GM23338 (cell line): ENCODE data around the gene TM9SF4. TPM values are rescaled to one million over a fixed set of nuclear protein-coding genes. Genes with fewer than 3 reads are reported as not detected.
"Not testable (repeated sequence)": the region's sequence is repeated elsewhere in the genome, so short reads cannot be mapped to it uniquely, and the experiment has no call there.

Source experiments
- ATAC-seq: fragments of 200-7000 bp; cut with Tn5 transposase; 3 replicates; pipeline ENCODE4 v1.9.1; 2020
- DNase-seq: peaks from one replicate; pipeline ENCODE4 v3.0.0-alpha.2; 2015; ENCODE audit warnings: low spot score
- H2AFZ ChIP-seq: fragments of 200-600 bp; sonication (generic); 2 replicates; pipeline ENCODE4 v1.8.0; 2016; ENCODE audit warnings: antibody characterized with exemption, mild to moderate bottlenecking, moderate library complexity
- H3F3A ChIP-seq: fragments of 200-600 bp; sonication (generic); replicated peaks from 2 replicates; pipeline ENCODE4 v1.8.0; 2017; ENCODE audit warnings: antibody characterized with exemption, mixed run types, low read depth
- H3K27ac ChIP-seq: fragments of 200-600 bp; sonication (generic); 2 replicates; pipeline ENCODE4 v1.6.1; 2016; ENCODE audit warnings: low read depth
- H3K27me3 ChIP-seq: fragments of 200-600 bp; sonication (generic); 2 replicates; pipeline ENCODE4 v1.8.0; 2016; ENCODE audit warnings: mild to moderate bottlenecking, mixed run types, moderate library complexity; ENCODE audit not compliant: insufficient read depth
- H3K36me3 ChIP-seq: fragments of 200-600 bp; sonication (generic); 2 replicates; pipeline ENCODE4 v1.8.0; 2016; ENCODE audit warnings: mild to moderate bottlenecking; ENCODE audit not compliant: insufficient read depth
- H3K4me1 ChIP-seq: fragments of 200-600 bp; sonication (generic); 2 replicates; pipeline ENCODE4 v1.8.0; 2016; ENCODE audit warnings: mild to moderate bottlenecking, moderate library complexity; ENCODE audit not compliant: insufficient read depth
- H3K4me2 ChIP-seq: fragments of 200-600 bp; sonication (generic); 2 replicates; pipeline ENCODE4 v1.7.1; 2017; ENCODE audit warnings: mixed run types
- H3K4me3 ChIP-seq: fragments of 200-600 bp; sonication (generic); 2 replicates; pipeline ENCODE4 v1.6.1; 2016; ENCODE audit warnings: mixed run types
- H3K79me2 ChIP-seq: fragments of 200-600 bp; sonication (generic); replicated peaks from 2 replicates; pipeline ENCODE4 v1.8.0; 2017; ENCODE audit warnings: mild to moderate bottlenecking; ENCODE audit not compliant: insufficient read depth
- H3K9me2 ChIP-seq: fragments of 200-600 bp; sonication (generic); 2 replicates; pipeline ENCODE4 v1.8.0; 2017; ENCODE audit not compliant: insufficient read depth
- H4K20me1 ChIP-seq: fragments of 200-600 bp; sonication (generic); replicated peaks from 2 replicates; pipeline ENCODE4 v1.8.0; 2017; ENCODE audit warnings: mild to moderate bottlenecking; ENCODE audit not compliant: insufficient read depth
- H3K27ac Mint-ChIP-seq: 2 replicates; pipeline ENCODE4 v1.8.0; 2020; ENCODE audit warnings: inconsistent platforms, mild to moderate bottlenecking, moderate library complexity, mixed read lengths
- H3K27me3 Mint-ChIP-seq: 3 replicates; pipeline ENCODE4 v1.8.0; 2022; ENCODE audit warnings: low read depth, mild to moderate bottlenecking, moderate library complexity, mixed read lengths, inconsistent platforms; ENCODE audit not compliant: insufficient read depth, poor library complexity
- H3K36me3 Mint-ChIP-seq: 3 replicates; pipeline ENCODE4 v1.8.0; 2021; ENCODE audit warnings: low read depth, mild to moderate bottlenecking, inconsistent platforms, moderate library complexity, mixed read lengths
- H3K4me1 Mint-ChIP-seq: 3 replicates; pipeline ENCODE4 v1.8.0; 2020; ENCODE audit warnings: mild to moderate bottlenecking, inconsistent platforms, mixed read lengths
- H3K4me3 Mint-ChIP-seq: 3 replicates; pipeline ENCODE4 v1.8.0; 2021; ENCODE audit warnings: moderate library complexity, mild to moderate bottlenecking, inconsistent platforms, mixed read lengths
- H3K9me3 Mint-ChIP-seq: 3 replicates; pipeline ENCODE4 v1.8.0; 2020; ENCODE audit warnings: moderate library complexity, mild to moderate bottlenecking, inconsistent platforms, mixed read lengths
- CTCF ChIP-seq, 2 experiments: fragments of 200-600 bp in 1 of 2; sonication (generic) in 1 of 2; conservative IDR thresholded peaks; 2 replicates each; pipeline versions ENCODE4 v1.5.1 to v1.6.1; 2016 to 2017; ENCODE audit warnings: antibody characterized with exemption in 2 of 2, low read depth in 2 of 2, mild to moderate bottlenecking in 2 of 2, moderate library complexity in 1 of 2
- EZH2 ChIP-seq: fragments of 200-600 bp; sonication (generic); IDR thresholded peaks from one replicate; pipeline ENCODE4 v1.8.0; 2017; ENCODE audit warnings: antibody characterized with exemption, mild to moderate bottlenecking, low read depth; ENCODE audit not compliant: unreplicated experiment
- NANOG ChIP-seq: IDR thresholded peaks from 2 replicates; pipeline ENCODE4 v1.6.1; 2016; ENCODE audit warnings: antibody characterized with exemption, borderline replicate concordance
- STAT1 ChIP-seq: IDR thresholded peaks from one replicate; pipeline ENCODE4 v1.6.1; 2016; ENCODE audit warnings: antibody characterized with exemption; ENCODE audit not compliant: unreplicated experiment
- polyA plus RNA-seq: library from polyadenylated mRNA; unstranded; fragments of >200 nt; fragmentation: Nextera tagmentation; extraction: Ambion mirVana; gene quantifications from 2 replicates; pipeline ENCODE4 v1.2.1, GENCODE V29; 2016
- total RNA-seq: library from RNA; depleted of rRNA; stranded (reverse); fragments of >200 nt; shearing (Covaris generic); gene quantifications from 2 replicates; pipeline ENCODE4 v1.2.3, GENCODE V29; 2014
- TF ChIP-seq, protein P1 (sequence below): fragments of 250-450 bp; sonication (Bioruptor Pico); IDR thresholded peaks from 2 replicates; pipeline ENCODE4 v1.5.0; 2020; ENCODE audit warnings: mild to moderate bottlenecking, moderate library complexity

The TM9SF4 gene
- total and polyA plus RNA-seq, 2 experiments from 2014 or later: 20.4 to 52.6 TPM

GRCh38 chr20:32192698-32193097 is 83.2 kb downstream of the TM9SF4 start (continued):
- TF ChIP-seq CTCF (conservative IDR thresholded peaks at IDR 0.05; ENCODE audit: low read depth in 2 of 2): no peak

GRCh38 chr20:32193336-32193735 is 83.8 kb downstream of the TM9SF4 start:
- peaks cover 14% of the 10 kb centered on the region for H3K79me2 ChIP-seq
- H3K9me3 Mint-ChIP-seq, H3K4me3 ChIP-seq, H3K27me3 Mint-ChIP-seq, ATAC-seq, DNase-seq, H2AFZ ChIP-seq, H3K27ac ChIP-seq, H3K27ac Mint-ChIP-seq, H3K27me3 ChIP-seq, H3K9me2 ChIP-seq, H3K4me2 ChIP-seq, H3K4me3 Mint-ChIP-seq: not testable (repeated sequence)
- H3F3A ChIP-seq: peaks cover 38% of the 10 kb centered on the region
- peaks cover 49% of the 10 kb centered on the region for H4K20me1 ChIP-seq
- H3K4me1 Mint-ChIP-seq: peaks cover 19% of the 10 kb centered on the region
- peaks cover 47% of the 10 kb centered on the region for H3K36me3 Mint-ChIP-seq
- H3K36me3 ChIP-seq: peaks cover 27% of the 10 kb centered on the region
- H3K4me1 ChIP-seq: peaks cover 18% of the 10 kb centered on the region

GRCh38 chr20:32193996-32194395 is 84.5 kb downstream of the TM9SF4 start:
- no peak for ATAC-seq
- H3K27ac Mint-ChIP-seq: no peak overlapping the region

More at GRCh38 chr20:32193996-32194395, 84.5 kb downstream of the TM9SF4 start:
- Histone ChIP-seq H3K4me1 (peaks cover 17% of the 10 kb centered on the region), H3F3A (peaks cover 40% of the 10 kb centered on the region), H3K27ac (no peak overlapping the region), H3K9me2 (no peaks in the 10 kb centered on the region), H3K4me2 (no peak overlapping the region), H3K36me3 (peaks cover 33% of the 10 kb centered on the region), H3K79me2 (peaks cover 16% of the 10 kb centered on the region), H2AFZ (no peak overlapping the region), H4K20me1 (peaks cover 53% of the 10 kb centered on the region), H3K27me3 (no peaks in the 10 kb centered on the region), H3K4me3 (no peak overlapping the region)
- H3K36me3 Mint-ChIP-seq: peaks cover 49% of the 10 kb centered on the region
- TF ChIP-seq NANOG (no peak), CTCF (conservative IDR thresholded peaks at IDR 0.05; ENCODE audit: low read depth in 2 of 2) (no peak), EZH2 (no peak), STAT1 (no peak)
- TF ChIP-seq, protein P1, sequence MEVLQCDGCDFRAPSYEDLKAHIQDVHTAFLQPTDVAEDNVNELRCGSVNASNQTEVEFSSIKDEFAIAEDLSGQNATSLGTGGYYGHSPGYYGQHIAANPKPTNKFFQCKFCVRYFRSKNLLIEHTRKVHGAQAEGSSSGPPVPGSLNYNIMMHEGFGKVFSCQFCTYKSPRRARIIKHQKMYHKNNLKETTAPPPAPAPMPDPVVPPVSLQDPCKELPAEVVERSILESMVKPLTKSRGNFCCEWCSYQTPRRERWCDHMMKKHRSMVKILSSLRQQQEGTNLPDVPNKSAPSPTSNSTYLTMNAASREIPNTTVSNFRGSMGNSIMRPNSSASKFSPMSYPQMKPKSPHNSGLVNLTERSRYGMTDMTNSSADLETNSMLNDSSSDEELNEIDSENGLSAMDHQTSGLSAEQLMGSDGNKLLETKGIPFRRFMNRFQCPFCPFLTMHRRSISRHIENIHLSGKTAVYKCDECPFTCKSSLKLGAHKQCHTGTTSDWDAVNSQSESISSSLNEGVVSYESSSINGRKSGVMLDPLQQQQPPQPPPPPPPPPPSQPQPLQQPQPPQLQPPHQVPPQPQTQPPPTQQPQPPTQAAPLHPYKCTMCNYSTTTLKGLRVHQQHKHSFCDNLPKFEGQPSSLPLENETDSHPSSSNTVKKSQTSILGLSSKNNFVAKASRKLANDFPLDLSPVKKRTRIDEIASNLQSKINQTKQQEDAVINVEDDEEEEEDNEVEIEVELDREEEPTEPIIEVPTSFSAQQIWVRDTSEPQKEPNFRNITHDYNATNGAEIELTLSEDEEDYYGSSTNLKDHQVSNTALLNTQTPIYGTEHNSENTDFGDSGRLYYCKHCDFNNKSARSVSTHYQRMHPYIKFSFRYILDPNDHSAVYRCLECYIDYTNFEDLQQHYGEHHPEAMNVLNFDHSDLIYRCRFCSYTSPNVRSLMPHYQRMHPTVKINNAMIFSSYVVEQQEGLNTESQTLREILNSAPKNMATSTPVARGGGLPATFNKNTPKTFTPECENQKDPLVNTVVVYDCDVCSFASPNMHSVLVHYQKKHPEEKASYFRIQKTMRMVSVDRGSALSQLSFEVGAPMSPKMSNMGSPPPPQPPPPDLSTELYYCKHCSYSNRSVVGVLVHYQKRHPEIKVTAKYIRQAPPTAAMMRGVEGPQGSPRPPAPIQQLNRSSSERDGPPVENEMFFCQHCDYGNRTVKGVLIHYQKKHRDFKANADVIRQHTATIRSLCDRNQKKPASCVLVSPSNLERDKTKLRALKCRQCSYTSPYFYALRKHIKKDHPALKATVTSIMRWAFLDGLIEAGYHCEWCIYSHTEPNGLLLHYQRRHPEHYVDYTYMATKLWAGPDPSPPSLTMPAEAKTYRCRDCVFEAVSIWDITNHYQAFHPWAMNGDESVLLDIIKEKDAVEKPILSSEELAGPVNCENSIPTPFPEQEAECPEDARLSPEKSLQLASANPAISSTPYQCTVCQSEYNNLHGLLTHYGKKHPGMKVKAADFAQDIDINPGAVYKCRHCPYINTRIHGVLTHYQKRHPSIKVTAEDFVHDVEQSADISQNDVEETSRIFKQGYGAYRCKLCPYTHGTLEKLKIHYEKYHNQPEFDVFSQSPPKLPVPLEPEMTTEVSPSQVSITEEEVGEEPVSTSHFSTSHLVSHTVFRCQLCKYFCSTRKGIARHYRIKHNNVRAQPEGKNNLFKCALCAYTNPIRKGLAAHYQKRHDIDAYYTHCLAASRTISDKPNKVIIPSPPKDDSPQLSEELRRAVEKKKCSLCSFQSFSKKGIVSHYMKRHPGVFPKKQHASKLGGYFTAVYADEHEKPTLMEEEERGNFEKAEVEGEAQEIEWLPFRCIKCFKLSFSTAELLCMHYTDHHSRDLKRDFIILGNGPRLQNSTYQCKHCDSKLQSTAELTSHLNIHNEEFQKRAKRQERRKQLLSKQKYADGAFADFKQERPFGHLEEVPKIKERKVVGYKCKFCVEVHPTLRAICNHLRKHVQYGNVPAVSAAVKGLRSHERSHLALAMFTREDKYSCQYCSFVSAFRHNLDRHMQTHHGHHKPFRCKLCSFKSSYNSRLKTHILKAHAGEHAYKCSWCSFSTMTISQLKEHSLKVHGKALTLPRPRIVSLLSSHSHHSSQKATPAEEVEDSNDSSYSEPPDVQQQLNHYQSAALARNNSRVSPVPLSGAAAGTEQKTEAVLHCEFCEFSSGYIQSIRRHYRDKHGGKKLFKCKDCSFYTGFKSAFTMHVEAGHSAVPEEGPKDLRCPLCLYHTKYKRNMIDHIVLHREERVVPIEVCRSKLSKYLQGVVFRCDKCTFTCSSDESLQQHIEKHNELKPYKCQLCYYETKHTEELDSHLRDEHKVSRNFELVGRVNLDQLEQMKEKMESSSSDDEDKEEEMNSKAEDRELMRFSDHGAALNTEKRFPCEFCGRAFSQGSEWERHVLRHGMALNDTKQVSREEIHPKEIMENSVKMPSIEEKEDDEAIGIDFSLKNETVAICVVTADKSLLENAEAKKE (CRISPR knock-in tag): no peak
- no peaks in the 10 kb centered on the region for H3K9me3 Mint-ChIP-seq
- H3K27me3 Mint-ChIP-seq: peaks cover 6% of the 10 kb centered on the region
- peaks cover 15% of the 10 kb centered on the region for H3K4me1 Mint-ChIP-seq
- no peak for DNase-seq
- no peak overlapping the region for H3K4me3 Mint-ChIP-seq
